Spleen (tissue), 11 donors: ENCODE measurements around the gene C5orf58. TPM values are rescaled to one million over a fixed set of nuclear protein-coding genes. Genes with fewer than 3 reads are reported as not detected.

Experiments
- DNase-seq: peaks from one replicate; pipeline ENCODE4 v3.0.0-alpha.2; 2020
- H3K27ac ChIP-seq, 8 donors: fragments of 200-600 bp; sonication (generic) in 7 of 8; 1 replicate in 4 of 8; 2 replicates in 4 of 8; pipeline versions ENCODE4 v1.5.0 to v1.8.0; 2016 to 2021; ENCODE audit warnings: inconsistent platforms in 4 of 8, mild to moderate bottlenecking in 4 of 8, moderate library complexity in 1 of 8
- H3K27me3 ChIP-seq, 7 donors: fragments of 200-600 bp; sonication (generic) in 6 of 7; replicated peaks in 1 of 7; 1 replicate in 4 of 7; 2 replicates in 3 of 7; pipeline versions ENCODE4 v1.5.0 to v1.8.0; 2016 to 2021; ENCODE audit warnings: inconsistent platforms in 3 of 7, mild to moderate bottlenecking in 1 of 7
- H3K36me3 ChIP-seq, 6 donors: fragments of 200-600 bp; sonication (generic) in 5 of 6; 1 replicate in 4 of 6; 2 replicates in 2 of 6; pipeline versions ENCODE4 v1.5.0 to v1.8.0; 2016 to 2021; ENCODE audit warnings: inconsistent platforms in 2 of 6
- H3K4me1 ChIP-seq, 6 donors: fragments of 200-600 bp; sonication (generic) in 5 of 6; 1 replicate in 3 of 6; 2 replicates in 3 of 6; pipeline versions ENCODE4 v1.5.0 to v1.8.0; 2016 to 2021; ENCODE audit warnings: inconsistent platforms in 3 of 6
- H3K4me3 ChIP-seq, 8 donors: fragments of 200-600 bp; sonication (generic) in 7 of 8; 1 replicate in 4 of 8; 2 replicates in 4 of 8; pipeline versions ENCODE4 v1.5.0 to v1.8.0; 2016 to 2021; ENCODE audit warnings: inconsistent platforms in 4 of 8, mild to moderate bottlenecking in 4 of 8, moderate library complexity in 2 of 8
- H3K9me3 ChIP-seq, 8 donors: fragments of 200-600 bp; sonication (generic) in 7 of 8; 1 replicate in 4 of 8; 2 replicates in 4 of 8; pipeline versions ENCODE4 v1.5.0 to v1.8.0; 2016 to 2021; ENCODE audit warnings: inconsistent platforms in 4 of 8
- CTCF ChIP-seq, 11 experiments: fragments of 200-600 bp in 7 of 11; fragments of 450-650 bp in 4 of 11; sonication (generic) in 4 of 11; IDR thresholded peaks in 8 of 11; conservative IDR thresholded peaks in 3 of 11; 1 replicate in 7 of 11; 2 replicates in 4 of 11; pipeline versions ENCODE4 v1.4.0 to v1.8.0; 2016 to 2021; ENCODE audit warnings: antibody characterized with exemption in 11 of 11, inconsistent platforms in 4 of 11, mild to moderate bottlenecking in 1 of 11
- POLR2A ChIP-seq, 3 donors: fragments of 450-650 bp; IDR thresholded peaks; one replicate each; pipeline ENCODE4 v1.5.1; 2017; ENCODE audit warnings: antibody characterized with exemption in 3 of 3, mild to moderate bottlenecking in 1 of 3
- POLR2AphosphoS5 ChIP-seq, 3 donors: sonication (generic); formaldehyde crosslinking; IDR thresholded peaks; one replicate each; pipeline ENCODE4 v1.5.1; 2017; ENCODE audit warnings: antibody characterized with exemption in 3 of 3
- WGBS, 5 donors: extraction: QIAGEN DNeasy Blood & Tissue Kit in 3 of 5; methylation state at CpG; one replicate each; pipeline versions ENCODE4 v1.1.5 to v1.1.7; 2013 to 2018; 5-methylcytosine and 5-hydroxymethylcytosine counted together
- intact Hi-C: fragments of 100-400 bp; cut with DNase I; formaldehyde crosslinking; loops from one replicate; pipeline ENCODE4 v1.15.0; 2023; ENCODE audit warnings: low total_unique reads
- polyA plus RNA-seq, 3 donors: library from polyadenylated mRNA; stranded (reverse); fragments of 200-250 nt; gene quantifications; one replicate each; pipeline ENCODE4 v1.2.1, GENCODE V29; 2013
- total RNA-seq, 7 donors: library from RNA; depleted of rRNA in 3 of 7; stranded (reverse); fragments of >200 nt in 3 of 7; fragmentation: NEBNext Ultra II Directional in 4 of 7; extraction: Animal tissue kit (Norgen Biotek cat#: 25700) in 4 of 7; gene quantifications; one replicate each; pipeline versions ENCODE4 v1.1.0 to v1.2.1, GENCODE V29; 2016 to 2021
- donor health status: healthy with polysubstance abuse.
- donor health status: DM: no; HTN: no; CAD: no; lungs with moderate emphysema.
- donor health status: DM: no; HTN: no; CAD: no.
- donor health status: Bipolar disorder and iron deficiency.
- donor health status: healthy.
- donor health status: DM: no; HTN: no; CAD: no.
- donor health status: DM: yes; HTN: yes; CAD: no.

Gene C5orf58
- total and polyA plus RNA-seq, 10 donors: 0.35 TPM; not detected in 9

GRCh38 chr5:170216257-170216864, 16.4 kb upstream of the C5orf58 start:
- Histone ChIP-seq H3K4me1 (no peaks in the 10 kb centered on the region), H3K4me3 (no peak overlapping the region), H3K9me3 (no peaks in the 10 kb centered on the region), H3K27ac (no peak overlapping the region), H3K36me3 (no peaks in the 10 kb centered on the region), H3K27me3 (peaks cover 0 to 4% (median 0%) of the 10 kb centered on the region in 7 donors)
- DNase-seq: no peak
- intact Hi-C loops: no loop called here
- TF ChIP-seq POLR2AphosphoS5 (IDR thresholded peaks at IDR 0.05) (no peak), CTCF (IDR thresholded peaks at IDR 0.05 in 8 of 11, conservative IDR thresholded peaks at IDR 0.05 in 3 of 11) (peak in 7 of 11 experiments; percentile 13 to 36 (median 23))

GRCh38 chr5:170217831-170218230, 15.0 kb upstream of the C5orf58 start:
- 85 to 91% (median 90%) methylated on average over 5 of the region's 5 CpGs for whole genome bisulfite sequencing, 5 donors
- Histone ChIP-seq H3K4me3 (no peak overlapping the region), H3K4me1 (peaks cover 0 to 2% (median 0%) of the 10 kb centered on the region in 6 donors), H3K27me3 (peaks cover 0 to 4% (median 0%) of the 10 kb centered on the region in 7 donors), H3K27ac (no peak overlapping the region), H3K9me3 (no peaks in the 10 kb centered on the region), H3K36me3 (no peaks in the 10 kb centered on the region)
- intact Hi-C loops: no loop called here
- DNase-seq: no peak
- TF ChIP-seq CTCF (IDR thresholded peaks at IDR 0.05 in 8 of 11, conservative IDR thresholded peaks at IDR 0.05 in 3 of 11) (no peak), POLR2AphosphoS5 (IDR thresholded peaks at IDR 0.05) (no peak), POLR2A (IDR thresholded peaks at IDR 0.05) (no peak)

- intact Hi-C loops: no loop called here
- no peaks in the 10 kb centered on the region for H3K9me3 ChIP-seq
- H3K4me3 ChIP-seq: no peak overlapping the region
- H3K36me3 ChIP-seq: no peaks in the 10 kb centered on the region
- TF ChIP-seq POLR2AphosphoS5 (IDR thresholded peaks at IDR 0.05) (no peak), CTCF (IDR thresholded peaks at IDR 0.05 in 8 of 11, conservative IDR thresholded peaks at IDR 0.05 in 3 of 11) (no peak), POLR2A (IDR thresholded peaks at IDR 0.05) (no peak)
- 60 to 84% (median 75%) methylated on average over 1 of the region's 1 CpG for WGBS, 5 donors
- H3K4me1 ChIP-seq: peaks cover 0 to 4% (median 0%) of the 10 kb centered on the region in 6 donors
- H3K27me3 ChIP-seq: peaks cover 0 to 4% (median 0%) of the 10 kb centered on the region in 7 donors
- no peak overlapping the region for H3K27ac ChIP-seq
- no peak for DNase-seq
These were observed 14.1 kb upstream of the C5orf58 start for GRCh38 chr5:170218726-170219125.

- 66 to 84% (median 74%) methylated on average over 2 of the region's 2 CpGs for WGBS, 5 donors
- no peaks in the 10 kb centered on the region for H3K36me3 ChIP-seq
These were observed 13.2 kb upstream of the C5orf58 start for GRCh38 chr5:170219615-170220014.

More at GRCh38 chr5:170219615-170220014, 13.2 kb upstream of the C5orf58 start:
- Histone ChIP-seq H3K9me3 (no peaks in the 10 kb centered on the region), H3K27ac (no peak overlapping the region), H3K4me1 (peaks cover 0 to 13% (median 0%) of the 10 kb centered on the region in 6 donors), H3K4me3 (no peak overlapping the region), H3K27me3 (peaks cover 0 to 4% (median 0%) of the 10 kb centered on the region in 7 donors)
- intact Hi-C loops: loop anchor here (5.0 kb wide), 1 partner anchor 203 kb away; no protein-coding TSS in a partner anchor
- no peak for DNase-seq
- no peak for TF ChIP-seq POLR2A (IDR thresholded peaks at IDR 0.05)
- no peak for TF ChIP-seq CTCF (IDR thresholded peaks at IDR 0.05 in 8 of 11, conservative IDR thresholded peaks at IDR 0.05 in 3 of 11)
- no peak for TF ChIP-seq POLR2AphosphoS5 (IDR thresholded peaks at IDR 0.05)
